NT2/D1 (cell line): ENCODE measurements around the gene WRNIP1.
"Not testable (repeated sequence)": the region's sequence is repeated elsewhere in the genome, so short reads cannot be mapped to it uniquely, and the experiment has no call there.

Experiments
- DNase-seq: peaks from one replicate; pipeline ENCODE4 v3.0.0-alpha.2; 2011; ENCODE audit warnings: low read depth, low spot score
- H3K27me3 ChIP-seq: 2 replicates; pipeline ENCODE4 v1.6.0; 2011; ENCODE audit warnings: mild to moderate bottlenecking; ENCODE audit not compliant: insufficient read length, insufficient read depth
- H3K36me3 ChIP-seq: 2 replicates; pipeline ENCODE4 v1.6.1; 2011; ENCODE audit warnings: mild to moderate bottlenecking, low read length, mixed read lengths; ENCODE audit not compliant: insufficient read depth, insufficient read length
- H3K4me1 ChIP-seq: 2 replicates; pipeline ENCODE4 v1.5.1; 2011; ENCODE audit not compliant: insufficient read depth, insufficient read length
- H3K4me3 ChIP-seq: 2 replicates; pipeline ENCODE4 v1.5.1; 2011; ENCODE audit warnings: low read depth; ENCODE audit not compliant: insufficient read length
- H3K9ac ChIP-seq: 2 replicates; pipeline ENCODE4 v1.6.0; 2011; ENCODE audit warnings: low read depth; ENCODE audit not compliant: insufficient read length
- H3K9me3 ChIP-seq: 2 replicates; pipeline ENCODE4 v1.5.1; 2011; ENCODE audit warnings: mild to moderate bottlenecking, low read length; ENCODE audit not compliant: insufficient read depth
- SUZ12 ChIP-seq: IDR thresholded peaks from 2 replicates; pipeline ENCODE4 v1.6.1; 2011; ENCODE audit not compliant: insufficient read length, insufficient read depth; ENCODE audit errors: extremely low read depth
- YY1 ChIP-seq: IDR thresholded peaks from 2 replicates; pipeline ENCODE4 v1.6.1; 2011; ENCODE audit not compliant: insufficient read length, insufficient read depth
- ZNF274 ChIP-seq: IDR thresholded peaks from 2 replicates; pipeline ENCODE4 v1.6.1; 2011; ENCODE audit warnings: mild to moderate bottlenecking, low read depth, low read length

Gene WRNIP1

GRCh38 chr6:2756687-2757224 lies 8.4 kb upstream of the WRNIP1 start:
- no peaks in the 10 kb centered on the region for H3K4me1 ChIP-seq
- H3K9me3 ChIP-seq = peaks cover 7% of the 10 kb centered on the region; the same call in 1 of the 2 replicates
- H3K36me3 ChIP-seq = no peaks in the 10 kb centered on the region
- no peak overlapping the region for H3K4me3 ChIP-seq
- no peak overlapping the region for H3K9ac ChIP-seq
- DNase-seq = no peak
- TF ChIP-seq SUZ12 (no peak), YY1 (no peak), ZNF274 (no peak)
- no peaks in the 10 kb centered on the region for H3K27me3 ChIP-seq

- TF ChIP-seq YY1 (no peak), SUZ12 (no peak), ZNF274 (no peak)
- H3K9ac ChIP-seq = no peak overlapping the region
- no peak overlapping the region for H3K4me3 ChIP-seq
- no peak for DNase-seq
- H3K4me1 ChIP-seq = no peaks in the 10 kb centered on the region
- H3K36me3 ChIP-seq = no peaks in the 10 kb centered on the region
- peaks cover 12% of the 10 kb centered on the region; the same call in 1 of the 2 replicates for H3K9me3 ChIP-seq
- no peaks in the 10 kb centered on the region for H3K27me3 ChIP-seq
Observed at GRCh38 chr6:2758980-2759379, 6.2 kb upstream of the WRNIP1 start.

GRCh38 chr6:2760882-2761842 lies 4.0 kb upstream of the WRNIP1 start:
- Histone ChIP-seq H3K9ac (no peak overlapping the region), H3K36me3 (no peaks in the 10 kb centered on the region), H3K9me3 (peaks cover 12% of the 10 kb centered on the region; the same call in 1 of the 2 replicates), H3K4me3 (no peak overlapping the region), H3K27me3 (no peaks in the 10 kb centered on the region), H3K4me1 (no peaks in the 10 kb centered on the region)
- no peak for TF ChIP-seq ZNF274
- TF ChIP-seq YY1 = no peak
- TF ChIP-seq SUZ12 = no peak
- DNase-seq = no peak

- not testable (repeated sequence) for H3K36me3 ChIP-seq, H3K9ac ChIP-seq, H3K27me3 ChIP-seq, H3K4me1 ChIP-seq, DNase-seq, H3K4me3 ChIP-seq
- H3K9me3 ChIP-seq = peaks cover 12% of the 10 kb centered on the region; the same call in 1 of the 2 replicates
Observed at GRCh38 chr6:2762868-2763267, 2.3 kb upstream of the WRNIP1 start.

- H3K9ac ChIP-seq = no peak overlapping the region
- no peaks in the 10 kb centered on the region for H3K4me1 ChIP-seq
- peaks cover 8% of the 10 kb centered on the region for H3K36me3 ChIP-seq
- DNase-seq = no peak
- no peak overlapping the region for H3K4me3 ChIP-seq
- peaks cover 12% of the 10 kb centered on the region; the same call in 1 of the 2 replicates for H3K9me3 ChIP-seq
- no peaks in the 10 kb centered on the region for H3K27me3 ChIP-seq
- TF ChIP-seq YY1 = no peak
- TF ChIP-seq ZNF274 = no peak
- no peak for TF ChIP-seq SUZ12
Observed at GRCh38 chr6:2763345-2763841, 1.8 kb upstream of the WRNIP1 start.

GRCh38 chr6:2763876-2764540 lies 1.2 kb upstream of the WRNIP1 start:
- Histone ChIP-seq H3K4me3 (peak overlapping the region; percentile 61), H3K9ac (peak overlapping the region; percentile 57), H3K36me3 (peaks cover 10% of the 10 kb centered on the region), H3K4me1 (no peaks in the 10 kb centered on the region), H3K27me3 (no peaks in the 10 kb centered on the region), H3K9me3 (peaks cover 12% of the 10 kb centered on the region; the same call in 1 of the 2 replicates)
- TF ChIP-seq YY1 = no peak
- no peak for TF ChIP-seq ZNF274
- no peak for TF ChIP-seq SUZ12
- no peak for DNase-seq

- Histone ChIP-seq H3K4me3 (peak overlapping the region; percentile 61), H3K27me3 (no peaks in the 10 kb centered on the region), H3K9me3 (peaks cover 12% of the 10 kb centered on the region; the same call in 1 of the 2 replicates), H3K36me3 (peaks cover 12% of the 10 kb centered on the region), H3K4me1 (no peaks in the 10 kb centered on the region), H3K9ac (peak overlapping the region; percentile 76)
- TF ChIP-seq YY1 (no peak), ZNF274 (no peak), SUZ12 (no peak)
- no peak for DNase-seq
Observed at GRCh38 chr6:2764610-2765165, 505 bp upstream of the WRNIP1 start.
